IMR-90 (cell line): Measurements from ENCODE around the gene OR1M1.

Experiments used
- CHD1 ChIP-seq: IDR thresholded peaks from 2 replicates; pipeline ENCODE4 v1.6.1; 2012; ENCODE audit warnings: low read depth, low read length, improper control_type of control experiment
- TF ChIP-seq, protein P1 (sequence below): conservative IDR thresholded peaks from 2 replicates; pipeline ENCODE4 v1.5.1; 2012; ENCODE audit warnings: mild to moderate bottlenecking, low read depth, low read length, improper control_type of control experiment

GRCh38 chr19:9075064-9075949, 11.6 kb upstream of the OR1M1 start:
- no peak for TF ChIP-seq CHD1
- TF ChIP-seq, protein P1, sequence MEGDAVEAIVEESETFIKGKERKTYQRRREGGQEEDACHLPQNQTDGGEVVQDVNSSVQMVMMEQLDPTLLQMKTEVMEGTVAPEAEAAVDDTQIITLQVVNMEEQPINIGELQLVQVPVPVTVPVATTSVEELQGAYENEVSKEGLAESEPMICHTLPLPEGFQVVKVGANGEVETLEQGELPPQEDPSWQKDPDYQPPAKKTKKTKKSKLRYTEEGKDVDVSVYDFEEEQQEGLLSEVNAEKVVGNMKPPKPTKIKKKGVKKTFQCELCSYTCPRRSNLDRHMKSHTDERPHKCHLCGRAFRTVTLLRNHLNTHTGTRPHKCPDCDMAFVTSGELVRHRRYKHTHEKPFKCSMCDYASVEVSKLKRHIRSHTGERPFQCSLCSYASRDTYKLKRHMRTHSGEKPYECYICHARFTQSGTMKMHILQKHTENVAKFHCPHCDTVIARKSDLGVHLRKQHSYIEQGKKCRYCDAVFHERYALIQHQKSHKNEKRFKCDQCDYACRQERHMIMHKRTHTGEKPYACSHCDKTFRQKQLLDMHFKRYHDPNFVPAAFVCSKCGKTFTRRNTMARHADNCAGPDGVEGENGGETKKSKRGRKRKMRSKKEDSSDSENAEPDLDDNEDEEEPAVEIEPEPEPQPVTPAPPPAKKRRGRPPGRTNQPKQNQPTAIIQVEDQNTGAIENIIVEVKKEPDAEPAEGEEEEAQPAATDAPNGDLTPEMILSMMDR, result no peak
